H9 (cell line): Measurements from ENCODE around the gene H2AZ1. TPM values are rescaled to one million over a fixed set of nuclear protein-coding genes. Genes with fewer than 3 reads are reported as not detected.

Experiments used
- DNase-seq: peaks from one replicate; pipeline ENCODE4 v3.0.0-alpha.2; 2017
- H2AFZ ChIP-seq: one replicate; pipeline ENCODE4 v1.6.1; 2013; ENCODE audit warnings: mild to moderate bottlenecking, low read length, control low read depth, moderate library complexity
- H2AK5ac ChIP-seq: 2 replicates; pipeline ENCODE4 v1.6.1; 2013; ENCODE audit warnings: low read length, control low read depth, mixed read lengths; ENCODE audit not compliant: insufficient read length
- H2BK120ac ChIP-seq: one replicate; pipeline ENCODE4 v1.6.1; 2013; ENCODE audit warnings: low read depth, mild to moderate bottlenecking, low read length, control low read depth, inconsistent platforms; ENCODE audit not compliant: poor library complexity, severe bottlenecking
- H2BK12ac ChIP-seq: 2 replicates; pipeline ENCODE4 v1.6.1; 2013; ENCODE audit warnings: low read length, control low read depth, mixed read lengths, low read depth; ENCODE audit not compliant: insufficient read length
- H2BK15ac ChIP-seq: 2 replicates; pipeline ENCODE4 v1.6.1; 2013; ENCODE audit warnings: low read depth, low read length, control low read depth
- H2BK20ac ChIP-seq: one replicate; pipeline ENCODE4 v1.6.1; 2013; ENCODE audit warnings: low read depth, mild to moderate bottlenecking, low read length, control low read depth, inconsistent platforms; ENCODE audit not compliant: poor library complexity, severe bottlenecking
- H2BK5ac ChIP-seq: 2 replicates; pipeline ENCODE4 v1.6.1; 2013; ENCODE audit warnings: low read length, control low read depth, mixed read lengths; ENCODE audit not compliant: insufficient read length
- H3K14ac ChIP-seq: 2 replicates; pipeline ENCODE4 v1.6.1; 2013; ENCODE audit warnings: low read length, control low read depth; ENCODE audit not compliant: insufficient read depth
- H3K18ac ChIP-seq: 2 replicates; pipeline ENCODE4 v1.6.1; 2013; ENCODE audit warnings: low read depth, mild to moderate bottlenecking, mixed read lengths, low read length, control low read depth; ENCODE audit not compliant: insufficient read length
- H3K23ac ChIP-seq: 2 replicates; pipeline ENCODE4 v1.6.1; 2013; ENCODE audit warnings: low read length, control low read depth, mixed read lengths, low read depth; ENCODE audit not compliant: insufficient read length
- H3K23me2 ChIP-seq: 2 replicates; pipeline ENCODE4 v1.6.1; 2013; ENCODE audit warnings: low read depth, mild to moderate bottlenecking, mixed read lengths, low read length, control low read depth; ENCODE audit not compliant: insufficient read length, poor library complexity, severe bottlenecking
- H3K27ac ChIP-seq: 2 replicates; pipeline ENCODE4 v1.5.1; 2013; ENCODE audit warnings: low read length, control low read depth, mixed read lengths, low read depth; ENCODE audit not compliant: insufficient read length
- H3K27me3 ChIP-seq: 2 replicates; pipeline ENCODE4 v1.6.1; 2013; ENCODE audit warnings: low read length, control low read depth, inconsistent platforms; ENCODE audit not compliant: insufficient read depth
- H3K4ac ChIP-seq: 2 replicates; pipeline ENCODE4 v1.6.1; 2013; ENCODE audit warnings: low read depth, mild to moderate bottlenecking, control low read depth, inconsistent platforms, low read length, moderate library complexity
- H3K4me1 ChIP-seq: 2 replicates; pipeline ENCODE4 v1.6.1; 2013; ENCODE audit warnings: low read length, control low read depth, inconsistent platforms; ENCODE audit not compliant: insufficient read depth
- H3K4me2 ChIP-seq: 2 replicates; pipeline ENCODE4 v1.6.1; 2013; ENCODE audit warnings: low read length, control low read depth, mixed read lengths; ENCODE audit not compliant: insufficient read length, insufficient read depth
- H3K56ac ChIP-seq: 2 replicates; pipeline ENCODE4 v1.6.1; 2013; ENCODE audit warnings: low read depth, mild to moderate bottlenecking, mixed read lengths, low read length, control low read depth; ENCODE audit not compliant: insufficient read length
- H3K79me1 ChIP-seq: 2 replicates; pipeline ENCODE4 v1.6.1; 2013; ENCODE audit warnings: low read depth, mild to moderate bottlenecking, moderate library complexity, low read length, control low read depth, inconsistent platforms; ENCODE audit not compliant: insufficient read depth, poor library complexity, severe bottlenecking
- H3K79me2 ChIP-seq: 2 replicates; pipeline ENCODE4 v1.6.1; 2013; ENCODE audit warnings: low read length, control low read depth, inconsistent platforms; ENCODE audit not compliant: insufficient read depth
- H3K9ac ChIP-seq: 2 replicates; pipeline ENCODE4 v1.6.1; 2013; ENCODE audit warnings: low read length, control low read depth, mixed read lengths; ENCODE audit not compliant: insufficient read length; ENCODE audit errors: extremely low read depth
- H3K9me3 ChIP-seq: one replicate; pipeline ENCODE4 v1.6.1; 2013; ENCODE audit warnings: low read depth, low read length, inconsistent platforms; ENCODE audit not compliant: control insufficient read depth
- H3T11ph ChIP-seq: one replicate; pipeline ENCODE4 v1.6.1; 2013; ENCODE audit warnings: mild to moderate bottlenecking, low read length, control low read depth, inconsistent platforms
- H4K20me1 ChIP-seq: one replicate; pipeline ENCODE4 v1.6.1; 2013; ENCODE audit not compliant: control insufficient read depth, insufficient read length, insufficient read depth
- H4K5ac ChIP-seq: 2 replicates; pipeline ENCODE4 v1.6.1; 2013; ENCODE audit warnings: low read depth, mild to moderate bottlenecking, mixed read lengths, low read length, control low read depth; ENCODE audit not compliant: insufficient read length
- H4K8ac ChIP-seq: replicated peaks from 2 replicates; pipeline ENCODE4 v1.6.1; 2013; ENCODE audit warnings: low read length, control low read depth, mixed read lengths, low read depth; ENCODE audit not compliant: insufficient read length
- H4K91ac ChIP-seq: 2 replicates; pipeline ENCODE4 v1.6.1; 2013; ENCODE audit warnings: low read depth, mild to moderate bottlenecking, moderate library complexity, mixed read lengths, low read length, control low read depth; ENCODE audit not compliant: insufficient read length
- H3K27ac Mint-ChIP-seq, 3 experiments: 2 replicates in 2 of 3; 3 replicates in 1 of 3; pipeline ENCODE4 v1.8.0; 2020 to 2021; ENCODE audit warnings: mixed read lengths in 3 of 3, mild to moderate bottlenecking in 1 of 3, moderate library complexity in 1 of 3
- H3K27me3 Mint-ChIP-seq: 2 replicates; pipeline ENCODE4 v1.8.0; 2021; ENCODE audit warnings: low read depth, mild to moderate bottlenecking, moderate library complexity, mixed read lengths
- H3K36me3 Mint-ChIP-seq, 3 experiments: 2 replicates in 2 of 3; 3 replicates in 1 of 3; pipeline ENCODE4 v1.8.0; 2020 to 2021; ENCODE audit warnings: low read depth in 3 of 3, mixed read lengths in 3 of 3; ENCODE audit not compliant: insufficient read depth in 1 of 3
- H3K4me1 Mint-ChIP-seq, 2 experiments: 2 replicates each; pipeline ENCODE4 v1.8.0; 2020; ENCODE audit warnings: mixed read lengths in 2 of 2
- H3K4me3 Mint-ChIP-seq, 2 experiments: 2 replicates in 1 of 2; 3 replicates in 1 of 2; pipeline ENCODE4 v1.8.0; 2020 to 2021; ENCODE audit warnings: mild to moderate bottlenecking in 2 of 2, mixed read lengths in 2 of 2, moderate library complexity in 1 of 2
- H3K9me3 Mint-ChIP-seq, 2 experiments: 2 replicates in 1 of 2; 3 replicates in 1 of 2; pipeline ENCODE4 v1.8.0; 2020; ENCODE audit warnings: mild to moderate bottlenecking in 2 of 2, mixed read lengths in 2 of 2, moderate library complexity in 1 of 2
- CTCF ChIP-seq: fragments of 200-600 bp; sonication (generic); conservative IDR thresholded peaks from 3 replicates; pipeline ENCODE4 v1.8.0; 2021; ENCODE audit warnings: antibody characterized with exemption, mild to moderate bottlenecking
- WGBS: extraction: QIAGEN DNeasy Blood & Tissue Kit; methylation state at CpG from one replicate; pipeline ENCODE4 v1.1.7; 2013; ENCODE audit warnings: missing lambda C conversion rate, low lambda C conversion rate, mixed read lengths; ENCODE audit not compliant: insufficient read length; ENCODE audit errors: extremely low coverage; 5-methylcytosine and 5-hydroxymethylcytosine counted together
- total RNA-seq: library from RNA; stranded (reverse); gene quantifications from 2 replicates; pipeline ENCODE4 v1.2.1, GENCODE V29; 2021

The H2AZ1 gene
- total RNA-seq, 1 experiment from 2014 or later: 811 TPM

- H3K9ac ChIP-seq: no peak overlapping the region
- no peak for TF ChIP-seq CTCF
Observed at GRCh38 chr4:99947608-99948007, 2.5 kb downstream of the H2AZ1 start.

More at GRCh38 chr4:99947608-99948007, 2.5 kb downstream of the H2AZ1 start:
- peaks cover 28 to 34% of the 10 kb centered on the region in 2 experiments for H3K4me1 Mint-ChIP-seq
- no peak overlapping the region for H3K14ac ChIP-seq
- H3K18ac ChIP-seq: no peak overlapping the region
- H2BK15ac ChIP-seq: no peak overlapping the region
- H3K27me3 ChIP-seq: no peaks in the 10 kb centered on the region
- H3K27ac ChIP-seq: no peak overlapping the region
- no peak overlapping the region for H2AFZ ChIP-seq
- no peak overlapping the region for H2BK20ac ChIP-seq
- no peak overlapping the region for H2AK5ac ChIP-seq
- H3K79me2 ChIP-seq: peaks cover 4% of the 10 kb centered on the region; the same call in 1 of the 2 replicates
- no peak overlapping the region for H4K5ac ChIP-seq
- no peak overlapping the region for H2BK12ac ChIP-seq
- peaks cover 7% of the 10 kb centered on the region for H3K23me2 ChIP-seq
- no peak overlapping the region for H2BK120ac ChIP-seq
- no peaks in the 10 kb centered on the region for H4K20me1 ChIP-seq
- no peak overlapping the region for H4K91ac ChIP-seq
- H3K27ac Mint-ChIP-seq: peak overlapping the region in 2 of 3 experiments; percentile 44 to 88; a peak in 3 of 7 replicates
- H3K79me1 ChIP-seq: peaks cover 5% of the 10 kb centered on the region
- no peak overlapping the region for H3K56ac ChIP-seq
- no peak overlapping the region for H3K23ac ChIP-seq
- H3T11ph ChIP-seq: no peak overlapping the region
- H3K4me1 ChIP-seq: no peaks in the 10 kb centered on the region
- no peak for DNase-seq
- no peaks in the 10 kb centered on the region for H3K9me3 ChIP-seq
- WGBS: no CpG with 5 or more reads among the region's 4 CpGs
- no peak overlapping the region; a peak in 1 of 5 replicates for H3K4me3 Mint-ChIP-seq
- no peak overlapping the region for H4K8ac ChIP-seq
- no peak overlapping the region for H3K4ac ChIP-seq
- H3K36me3 Mint-ChIP-seq: peaks cover 10 to 15% (median 15%) of the 10 kb centered on the region in 3 experiments
- peaks cover 0 to 2% of the 10 kb centered on the region in 2 experiments; a peak in 1 of 5 replicates for H3K9me3 Mint-ChIP-seq
- H3K27me3 Mint-ChIP-seq: peaks cover 2% of the 10 kb centered on the region; the same call in 1 of the 2 replicates
- peak overlapping the region; percentile 70 for H3K4me2 ChIP-seq
- H2BK5ac ChIP-seq: no peak overlapping the region
